Adrenal gland (tissue), 5 donors: ENCODE measurements around the gene EIF2D.

Experiments used
- POLR2A ChIP-seq, 2 donors: fragments of 450-650 bp; IDR thresholded peaks; one replicate each; pipeline ENCODE4 v1.6.1; 2017; ENCODE audit warnings: antibody characterized with exemption in 2 of 2, mild to moderate bottlenecking in 2 of 2, moderate library complexity in 1 of 2
- TF ChIP-seq, protein P1 (sequence below), 6 experiments: fragments of 450-650 bp in 4 of 6; fragments of 200-600 bp in 2 of 6; sonication (generic) in 1 of 6; IDR thresholded peaks; 1 replicate in 5 of 6; 2 replicates in 1 of 6; pipeline versions ENCODE4 v1.5.1 to v1.8.0; 2016 to 2021; ENCODE audit warnings: antibody characterized with exemption in 6 of 6, mild to moderate bottlenecking in 2 of 6, moderate library complexity in 1 of 6
- donor health status: DM: no; HTN: no; CAD: no.

DNA sequence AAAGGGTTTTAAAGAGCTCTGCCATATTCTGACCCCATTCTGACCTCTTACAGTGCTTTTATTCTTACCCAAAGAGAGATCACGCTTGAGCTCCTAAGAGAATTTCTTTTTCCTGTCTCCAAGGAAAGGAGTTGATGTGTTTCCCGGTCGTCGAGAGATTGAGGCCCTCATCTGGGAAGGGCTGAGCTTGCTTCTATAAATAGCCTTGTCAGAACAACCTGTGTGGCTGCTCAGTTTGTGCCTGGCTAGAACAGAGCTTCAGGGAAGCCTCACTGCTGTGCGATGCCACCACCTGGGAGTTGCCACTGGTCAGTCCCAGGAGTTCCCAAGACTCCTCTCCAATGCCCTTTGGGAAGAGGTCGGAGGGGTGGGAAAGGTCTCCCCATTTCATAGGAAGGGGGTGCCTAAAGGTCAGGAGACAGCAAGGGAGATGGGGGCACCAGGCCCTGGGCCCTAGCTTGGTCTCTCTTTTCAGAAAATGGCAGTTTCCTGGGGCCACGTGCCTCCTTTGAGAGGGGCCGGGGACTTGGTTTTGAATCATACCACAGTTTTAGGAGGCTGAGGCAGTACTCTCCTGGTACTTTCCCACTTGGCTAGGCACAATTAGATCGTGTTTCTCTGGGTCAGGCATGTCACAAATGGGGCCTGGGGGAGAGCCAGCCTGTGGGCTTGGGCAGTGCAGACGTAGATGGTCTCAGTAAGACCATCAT lies 52.1 kb downstream of the EIF2D start:
- TF ChIP-seq, protein P1, sequence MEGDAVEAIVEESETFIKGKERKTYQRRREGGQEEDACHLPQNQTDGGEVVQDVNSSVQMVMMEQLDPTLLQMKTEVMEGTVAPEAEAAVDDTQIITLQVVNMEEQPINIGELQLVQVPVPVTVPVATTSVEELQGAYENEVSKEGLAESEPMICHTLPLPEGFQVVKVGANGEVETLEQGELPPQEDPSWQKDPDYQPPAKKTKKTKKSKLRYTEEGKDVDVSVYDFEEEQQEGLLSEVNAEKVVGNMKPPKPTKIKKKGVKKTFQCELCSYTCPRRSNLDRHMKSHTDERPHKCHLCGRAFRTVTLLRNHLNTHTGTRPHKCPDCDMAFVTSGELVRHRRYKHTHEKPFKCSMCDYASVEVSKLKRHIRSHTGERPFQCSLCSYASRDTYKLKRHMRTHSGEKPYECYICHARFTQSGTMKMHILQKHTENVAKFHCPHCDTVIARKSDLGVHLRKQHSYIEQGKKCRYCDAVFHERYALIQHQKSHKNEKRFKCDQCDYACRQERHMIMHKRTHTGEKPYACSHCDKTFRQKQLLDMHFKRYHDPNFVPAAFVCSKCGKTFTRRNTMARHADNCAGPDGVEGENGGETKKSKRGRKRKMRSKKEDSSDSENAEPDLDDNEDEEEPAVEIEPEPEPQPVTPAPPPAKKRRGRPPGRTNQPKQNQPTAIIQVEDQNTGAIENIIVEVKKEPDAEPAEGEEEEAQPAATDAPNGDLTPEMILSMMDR (IDR thresholded peaks at IDR 0.05), result no peak
- TF ChIP-seq POLR2A (IDR thresholded peaks at IDR 0.05), result no peak
